ENCODE measurements around the gene ADD2.

Gene ADD2

DNA sequence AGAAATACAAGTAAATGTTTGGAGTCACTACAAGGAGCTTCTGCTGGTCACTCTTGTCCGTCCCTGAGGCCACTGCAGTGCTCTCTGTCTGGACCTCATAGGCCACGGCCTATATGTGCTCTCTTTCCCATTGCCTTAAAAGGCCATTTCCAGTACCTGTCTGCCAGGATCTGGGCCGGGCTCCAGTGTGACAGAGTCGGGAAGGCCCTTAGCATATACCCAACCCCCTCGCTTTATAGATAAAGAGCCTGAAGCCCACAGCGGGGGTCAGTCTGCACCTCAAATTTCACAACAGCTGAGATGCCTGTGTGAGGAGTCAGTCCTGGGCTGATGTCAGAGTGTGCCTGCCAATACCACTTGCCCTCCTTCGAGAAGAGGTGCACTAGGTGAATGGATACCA is 39.9 kb downstream of the ADD2 start:
- TF ChIP-seq GATA3 (IDR thresholded peaks at IDR 0.05; ENCODE audit: low read depth, low read length) (no peak), GATA2 (IDR thresholded peaks at IDR 0.05; ENCODE audit: low read depth, low read length) (no peak)

DNA sequence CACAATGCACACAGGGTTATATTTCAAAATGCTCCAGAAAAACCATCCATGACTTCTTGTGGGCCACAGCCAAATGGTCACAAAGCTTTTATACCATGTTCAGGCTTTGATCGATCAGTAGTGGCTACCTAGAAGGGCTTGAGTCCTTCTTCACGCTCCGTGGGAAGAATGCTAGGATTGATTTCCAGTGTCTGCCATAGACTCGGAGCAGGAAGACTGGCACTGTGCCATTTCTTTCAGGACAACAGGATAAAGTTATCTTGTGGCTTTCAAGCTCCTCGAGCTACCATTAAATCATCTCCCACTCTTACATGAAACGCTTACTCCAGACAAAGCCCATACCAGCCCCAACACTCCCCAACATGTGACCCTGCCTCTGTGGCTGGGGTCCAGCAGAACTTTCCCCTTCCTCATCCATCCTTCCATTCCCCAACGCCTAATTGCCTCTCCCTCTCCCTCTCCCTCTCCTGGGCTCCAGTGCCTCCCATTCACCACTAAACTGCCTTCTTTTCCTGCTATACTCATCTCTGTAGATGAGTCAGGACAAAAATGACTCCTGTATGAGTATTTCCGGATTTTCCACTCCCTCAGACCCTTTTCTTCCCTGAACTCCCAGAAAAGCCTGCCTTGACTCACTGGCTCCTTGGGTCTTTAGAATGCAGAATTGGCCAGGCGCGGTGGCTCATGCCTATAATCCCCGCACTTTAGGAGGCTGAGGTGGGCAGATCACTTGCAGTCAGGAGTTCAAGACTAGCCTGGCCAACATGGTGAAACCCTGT is 40.9 kb downstream of the ADD2 start:
- TF ChIP-seq GATA3 (IDR thresholded peaks at IDR 0.05; ENCODE audit: low read depth, low read length), result no peak
- no peak for TF ChIP-seq GATA2 (IDR thresholded peaks at IDR 0.05; ENCODE audit: low read depth, low read length)

DNA sequence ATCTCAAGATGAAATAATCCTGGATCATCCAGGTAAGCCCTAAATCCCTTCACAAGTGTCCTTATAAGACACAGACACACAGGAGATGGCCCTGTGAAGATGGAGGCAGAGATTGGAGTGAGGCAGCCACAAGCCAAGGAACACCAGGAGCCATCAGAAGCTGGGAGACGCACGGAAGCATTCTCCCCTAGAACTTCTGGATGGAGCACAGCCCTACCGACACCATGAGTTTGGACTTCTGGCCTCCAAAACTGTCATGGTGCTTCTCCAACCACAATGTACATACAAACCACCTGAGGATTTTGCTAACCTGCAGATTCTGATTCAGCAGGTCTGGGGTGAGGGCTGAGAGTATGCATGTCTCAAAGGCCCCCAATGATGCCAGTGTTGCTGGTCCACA is 42.5 kb downstream of the ADD2 start:
- TF ChIP-seq GATA2 (IDR thresholded peaks at IDR 0.05; ENCODE audit: low read depth, low read length) (no peak), GATA3 (IDR thresholded peaks at IDR 0.05; ENCODE audit: low read depth, low read length) (no peak)

DNA sequence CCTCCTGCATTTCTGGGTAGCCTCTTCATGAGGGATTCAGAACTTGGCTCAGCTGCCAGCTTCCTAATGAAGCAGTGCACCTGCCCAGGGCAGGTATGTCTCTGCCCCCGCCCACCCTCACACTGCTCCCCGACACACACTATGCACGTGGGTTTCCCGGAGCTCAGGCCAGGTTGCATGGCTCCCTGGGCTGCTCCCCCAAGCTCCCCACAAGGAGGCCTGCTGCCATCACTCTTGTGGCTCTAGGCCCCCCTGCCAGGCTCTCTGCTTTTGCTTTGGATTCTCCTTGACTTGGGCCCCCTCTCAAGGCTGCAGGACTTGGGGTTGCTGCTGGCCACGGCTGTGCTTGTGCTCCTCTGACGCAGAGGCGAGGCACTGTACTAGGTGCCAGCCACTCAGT is 43.6 kb downstream of the ADD2 start:
- TF ChIP-seq GATA3 (IDR thresholded peaks at IDR 0.05; ENCODE audit: low read depth, low read length) (no peak), GATA2 (IDR thresholded peaks at IDR 0.05; ENCODE audit: low read depth, low read length) (no peak)

DNA sequence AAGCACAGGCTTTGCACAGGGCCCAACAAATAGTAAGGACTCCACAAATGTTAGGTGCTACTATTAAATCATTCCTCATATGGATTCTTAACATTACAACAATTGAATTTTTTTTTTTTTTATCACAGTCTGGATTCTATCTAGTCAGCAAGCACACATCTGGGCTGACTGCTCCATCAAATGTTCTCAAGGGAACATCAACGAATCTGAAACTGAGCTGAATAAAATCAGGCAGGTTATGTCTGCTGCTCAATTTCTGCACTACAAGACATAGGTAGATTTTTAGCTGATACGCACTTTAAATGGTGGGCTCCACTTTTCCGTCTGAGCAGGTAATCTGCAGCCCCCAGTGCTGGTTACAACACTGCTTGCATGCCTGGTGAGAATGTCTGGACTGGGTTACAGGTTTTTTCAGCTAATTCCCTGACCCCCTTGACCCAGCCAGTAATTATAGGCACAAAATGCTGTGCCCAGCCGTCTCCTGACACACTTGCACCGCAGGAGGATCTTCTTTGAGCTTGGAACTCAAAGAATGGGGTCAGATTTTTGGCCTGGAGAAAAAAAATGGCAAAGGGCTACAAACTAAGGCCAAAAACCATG is 44.6 kb downstream of the ADD2 start:
- TF ChIP-seq GATA3 (IDR thresholded peaks at IDR 0.05; ENCODE audit: low read depth, low read length), result no peak
- no peak for TF ChIP-seq GATA2 (IDR thresholded peaks at IDR 0.05; ENCODE audit: low read depth, low read length)

DNA sequence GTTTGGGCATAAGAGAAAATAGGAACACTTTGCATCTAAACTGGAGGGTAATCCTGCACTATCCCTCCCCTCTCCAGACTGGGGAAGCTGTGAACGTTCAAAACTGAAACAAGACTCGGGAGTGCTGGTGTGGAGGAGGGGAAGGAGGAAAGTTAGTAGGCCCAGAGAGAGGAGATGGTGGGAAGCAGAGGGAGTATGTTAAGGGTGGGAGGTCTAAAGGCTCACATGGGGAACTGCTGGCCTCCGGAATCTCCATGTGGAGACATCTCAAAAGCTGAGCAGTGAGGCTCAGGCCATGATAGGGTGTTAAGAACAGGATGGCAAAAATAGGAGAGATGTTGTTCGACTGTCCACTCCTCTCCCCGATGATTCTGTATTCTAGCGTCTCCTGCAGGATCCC is 47.9 kb downstream of the ADD2 start:
- no peak for TF ChIP-seq GATA3 (IDR thresholded peaks at IDR 0.05; ENCODE audit: low read depth, low read length)
- no peak for TF ChIP-seq GATA2 (IDR thresholded peaks at IDR 0.05; ENCODE audit: low read depth, low read length)

DNA sequence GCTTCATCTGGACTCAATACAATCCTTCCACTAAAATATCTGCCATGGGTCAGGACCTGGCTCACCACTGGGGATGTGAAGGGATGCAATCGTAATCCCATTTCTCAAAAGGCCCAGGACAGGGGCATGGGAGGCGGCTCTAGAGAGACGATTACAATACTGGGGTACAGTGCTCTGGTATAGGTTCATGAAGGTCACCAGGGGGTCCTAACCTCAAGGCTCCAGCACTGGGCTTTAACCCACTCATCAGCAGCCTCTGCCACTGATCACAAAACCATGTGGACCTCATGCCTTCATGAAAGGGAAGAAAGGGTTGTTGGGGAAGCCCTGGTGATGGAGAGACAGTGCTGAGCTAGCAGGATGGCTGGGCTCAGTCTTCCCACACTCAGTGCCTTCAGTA is 48.8 kb downstream of the ADD2 start:
- TF ChIP-seq GATA2 (IDR thresholded peaks at IDR 0.05; ENCODE audit: low read depth, low read length) (no peak), GATA3 (IDR thresholded peaks at IDR 0.05; ENCODE audit: low read depth, low read length) (no peak)

DNA sequence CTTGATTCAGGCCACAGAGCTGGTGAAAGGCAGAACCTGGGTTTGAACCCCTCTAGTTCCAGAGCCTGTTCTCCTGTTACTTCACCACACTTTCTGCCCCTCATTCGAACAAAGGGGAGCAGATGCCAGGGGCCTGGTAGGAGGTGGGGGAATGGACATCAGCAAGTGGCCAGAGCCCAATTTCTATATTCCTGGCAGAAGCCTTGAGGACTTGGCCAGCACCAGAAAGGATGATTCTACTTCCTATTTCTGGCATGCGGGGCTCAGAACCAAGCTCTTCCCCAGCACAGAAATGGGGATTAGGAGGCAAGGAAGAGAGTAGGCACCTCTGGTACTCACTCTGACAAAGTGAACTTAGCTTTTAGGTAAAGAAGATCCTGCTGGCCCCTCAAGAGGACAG is 49.3 kb downstream of the ADD2 start:
- TF ChIP-seq GATA3 (IDR thresholded peaks at IDR 0.05; ENCODE audit: low read depth, low read length) (no peak), GATA2 (IDR thresholded peaks at IDR 0.05; ENCODE audit: low read depth, low read length) (no peak)

DNA sequence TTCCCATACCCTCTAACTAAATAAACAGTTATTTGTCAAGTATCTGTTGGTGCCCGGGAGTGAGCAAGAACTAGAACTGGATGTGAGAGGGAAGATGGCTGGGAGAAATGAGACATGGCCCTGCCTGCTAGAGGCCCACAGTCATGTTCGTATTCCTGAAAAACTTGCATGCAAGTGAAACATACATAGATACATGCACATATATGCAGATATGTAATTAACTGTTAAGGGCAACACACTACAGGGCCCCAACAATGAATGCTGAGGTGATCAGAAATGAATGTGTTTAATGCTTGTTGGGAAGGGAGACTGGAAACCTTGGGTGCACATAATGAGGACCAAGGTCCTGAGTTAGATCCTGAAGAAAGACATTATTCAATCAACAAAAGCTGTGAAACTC is 49.8 kb downstream of the ADD2 start:
- TF ChIP-seq GATA2 (IDR thresholded peaks at IDR 0.05; ENCODE audit: low read depth, low read length), result no peak
- TF ChIP-seq GATA3 (IDR thresholded peaks at IDR 0.05; ENCODE audit: low read depth, low read length), result no peak

DNA sequence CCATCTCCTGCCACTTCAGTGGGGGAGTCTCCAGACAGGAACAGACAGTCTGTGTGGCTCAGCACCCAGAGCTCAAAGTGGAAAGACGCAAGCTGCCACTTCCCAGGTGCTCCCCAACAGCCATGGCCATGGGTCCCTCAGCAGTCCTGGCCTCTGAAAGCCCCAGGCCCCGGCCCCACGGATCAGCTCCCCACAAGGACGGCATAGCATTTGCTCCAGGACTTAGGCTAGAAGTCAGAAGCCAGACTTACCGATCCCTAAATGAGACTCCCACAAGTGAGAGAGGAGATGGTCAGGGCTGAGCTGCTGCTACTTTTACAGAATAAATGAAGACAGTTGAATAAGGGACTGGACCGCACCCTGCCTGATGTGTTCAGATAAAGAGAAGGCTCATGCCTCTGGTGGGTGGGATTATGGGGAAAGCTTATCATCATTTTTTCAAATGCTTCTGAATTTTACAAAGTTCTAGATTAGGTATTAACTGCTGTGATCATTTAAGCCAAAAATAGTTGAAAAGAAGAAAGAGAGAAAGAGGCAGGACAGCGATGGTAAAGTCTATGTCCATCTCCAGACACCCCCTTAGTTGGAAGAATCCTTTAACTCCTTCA is 50.5 kb downstream of the ADD2 start:
- TF ChIP-seq GATA3 (IDR thresholded peaks at IDR 0.05; ENCODE audit: low read depth, low read length) (no peak), GATA2 (IDR thresholded peaks at IDR 0.05; ENCODE audit: low read depth, low read length) (no peak)

DNA sequence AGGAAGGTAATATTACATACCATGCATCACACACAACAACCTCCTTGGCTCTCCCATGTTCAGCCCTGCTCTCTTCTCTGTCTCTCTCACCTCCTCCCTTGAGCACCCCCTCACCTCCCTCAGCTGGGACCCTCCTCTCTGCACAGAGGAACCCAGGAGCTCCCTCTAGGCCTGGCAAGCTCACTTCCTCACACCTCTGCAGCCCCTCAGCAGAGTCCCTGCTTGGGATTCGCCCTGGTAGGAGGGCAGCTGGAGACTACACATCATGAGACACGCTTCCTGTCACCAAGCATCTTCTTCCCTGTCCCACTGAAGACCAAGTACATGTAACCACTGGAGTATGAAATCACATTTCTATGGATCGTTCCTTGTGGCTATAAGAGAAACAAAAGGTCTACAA is 51.0 kb downstream of the ADD2 start:
- TF ChIP-seq GATA2 (IDR thresholded peaks at IDR 0.05; ENCODE audit: low read depth, low read length), result no peak
- TF ChIP-seq GATA3 (IDR thresholded peaks at IDR 0.05; ENCODE audit: low read depth, low read length), result no peak

DNA sequence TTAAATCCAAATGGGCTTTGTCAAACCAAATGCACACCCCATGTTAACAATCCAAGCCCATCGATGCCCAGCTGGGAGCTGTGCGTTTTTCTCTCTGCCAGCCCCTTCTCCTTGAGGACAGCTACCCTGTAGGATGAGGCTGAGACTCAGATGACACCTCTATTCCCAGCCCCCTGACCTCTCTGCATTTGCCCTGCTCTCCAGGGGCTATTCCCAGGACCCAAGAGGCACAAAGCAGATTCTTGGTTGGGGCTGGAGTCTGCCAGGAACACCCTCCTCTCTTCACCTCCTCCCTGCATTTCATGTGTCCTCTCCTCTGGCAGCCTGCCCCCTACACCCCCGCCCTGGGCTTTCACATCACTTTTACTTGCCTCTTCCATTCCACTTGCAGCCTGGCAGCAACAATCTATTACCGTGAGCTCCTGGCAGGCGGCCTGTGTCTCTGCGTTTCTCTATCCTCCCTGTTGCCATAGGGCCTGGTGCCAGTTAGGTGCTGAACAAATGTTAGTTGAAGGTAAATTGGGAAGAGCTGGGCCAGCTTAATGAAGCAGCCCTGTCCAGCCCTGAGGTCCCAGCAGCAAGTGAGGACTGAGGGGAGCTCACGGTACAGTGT is 51.8 kb downstream of the ADD2 start:
- no peak for TF ChIP-seq GATA2 (IDR thresholded peaks at IDR 0.05; ENCODE audit: low read depth, low read length)

DNA sequence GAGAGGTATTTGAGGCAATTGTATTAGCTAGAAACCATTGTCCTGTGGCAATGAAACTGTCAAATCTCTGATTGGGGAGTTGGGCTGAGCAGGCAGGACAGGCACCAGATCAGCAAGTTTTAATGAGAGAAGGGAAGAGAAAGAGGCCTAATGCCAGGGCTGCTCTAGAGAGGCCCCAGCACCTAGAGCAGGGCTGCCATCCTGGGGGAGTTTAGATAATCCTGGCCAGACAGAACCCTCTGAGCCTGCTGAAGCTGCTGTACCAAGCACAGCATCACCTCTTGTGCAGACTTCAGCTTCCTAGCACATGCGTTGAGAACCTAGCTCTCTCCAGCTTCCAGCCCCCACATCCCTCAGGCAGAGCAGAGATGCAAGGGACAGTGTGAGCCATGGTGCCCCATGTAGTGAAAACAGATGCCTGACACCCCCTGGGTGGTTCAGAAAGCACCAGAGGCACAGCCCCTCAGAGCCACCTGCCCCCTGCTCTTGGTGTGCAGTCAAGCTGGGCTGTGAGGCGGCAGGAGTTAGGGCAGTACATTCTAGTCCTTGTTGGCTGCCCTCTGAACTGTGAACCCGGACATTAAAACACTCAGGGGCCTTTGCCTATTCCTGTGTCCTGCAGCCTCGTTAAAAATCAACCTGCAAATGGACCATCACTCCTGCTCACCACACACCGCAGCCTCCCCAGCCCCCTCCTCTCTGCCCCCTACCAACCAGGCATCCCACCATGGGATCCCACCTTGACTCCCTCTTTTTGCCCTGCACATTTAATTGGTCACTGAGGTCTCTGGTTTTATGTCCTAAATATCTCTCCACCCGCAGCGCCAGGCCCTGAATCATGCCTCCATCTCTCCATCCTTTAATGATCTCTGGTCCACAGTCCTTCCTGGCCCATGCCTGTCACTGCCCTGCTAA is 52.7 kb downstream of the ADD2 start:
- no peak for TF ChIP-seq GATA2 (IDR thresholded peaks at IDR 0.05; ENCODE audit: low read depth, low read length)
- TF ChIP-seq GATA3 (IDR thresholded peaks at IDR 0.05; ENCODE audit: low read depth, low read length), result no peak
